Measurements from ENCODE around the gene RSRC1.

The RSRC1 gene

GRCh38 chr3:158148218-158148617 lies 38.3 kb downstream of the RSRC1 start:
- Histone ChIP-seq H3K27ac (ENCODE audit: low read depth, low read length) (no peak overlapping the region), H3K4me1 (ENCODE audit: control insufficient read depth, low read length) (no peaks in the 10 kb centered on the region), H3K9me2 (replicated peaks; ENCODE audit: control insufficient read depth, low read length) (no peaks in the 10 kb centered on the region), H3F3A (ENCODE audit: control insufficient read depth, insufficient read depth) (no peaks in the 10 kb centered on the region), H4K20me1 (ENCODE audit: control insufficient read depth, insufficient read depth, low read depth, low read length) (no peaks in the 10 kb centered on the region), H3K36me3 (ENCODE audit: control insufficient read depth, low read length) (peaks cover 9% of the 10 kb centered on the region), H3K27me3 (ENCODE audit: control insufficient read depth, low read length) (no peaks in the 10 kb centered on the region), H3K4me3 (ENCODE audit: low read length) (no peak overlapping the region), H3K4me2 (ENCODE audit: low read length) (no peak overlapping the region), H3K9me3 (ENCODE audit: control insufficient read depth, insufficient read depth, low read length) (no peaks in the 10 kb centered on the region), H3K79me2 (ENCODE audit: control insufficient read depth, low read length) (peaks cover 2% of the 10 kb centered on the region)
- TF ChIP-seq EZH2phosphoT487 (IDR thresholded peaks at IDR 0.05; ENCODE audit: borderline replicate concordance, low read length), result no peak
- no peak for TF ChIP-seq CTCF (IDR thresholded peaks at IDR 0.05; ENCODE audit: low read depth, low read length, poor library complexity, severe bottlenecking)

- Histone ChIP-seq H3K79me2 (ENCODE audit: control insufficient read depth, low read length) (peaks cover 8% of the 10 kb centered on the region), H3K27me3 (ENCODE audit: control insufficient read depth, low read length) (no peaks in the 10 kb centered on the region), H3K4me2 (ENCODE audit: low read length) (no peak overlapping the region), H3K4me3 (ENCODE audit: low read length) (no peak overlapping the region), H3K9me3 (ENCODE audit: control insufficient read depth, insufficient read depth, low read length) (no peaks in the 10 kb centered on the region), H3K36me3 (ENCODE audit: control insufficient read depth, low read length) (peaks cover 12% of the 10 kb centered on the region), H3K9me2 (replicated peaks; ENCODE audit: control insufficient read depth, low read length) (no peaks in the 10 kb centered on the region), H3F3A (ENCODE audit: control insufficient read depth, insufficient read depth) (no peaks in the 10 kb centered on the region), H3K4me1 (ENCODE audit: control insufficient read depth, low read length) (no peaks in the 10 kb centered on the region), H4K20me1 (ENCODE audit: control insufficient read depth, insufficient read depth, low read depth, low read length) (no peaks in the 10 kb centered on the region), H3K27ac (ENCODE audit: low read depth, low read length) (no peak overlapping the region)
- no peak for TF ChIP-seq EZH2phosphoT487 (IDR thresholded peaks at IDR 0.05; ENCODE audit: borderline replicate concordance, low read length)
- no peak for TF ChIP-seq CTCF (IDR thresholded peaks at IDR 0.05; ENCODE audit: low read depth, low read length, poor library complexity, severe bottlenecking)
These were observed 42.3 kb downstream of the RSRC1 start for GRCh38 chr3:158152186-158152585.

GRCh38 chr3:158158969-158159368 lies 49.1 kb downstream of the RSRC1 start:
- no peak for TF ChIP-seq CTCF (IDR thresholded peaks at IDR 0.05; ENCODE audit: low read depth, low read length, poor library complexity, severe bottlenecking)
- no peak for TF ChIP-seq EZH2phosphoT487 (IDR thresholded peaks at IDR 0.05; ENCODE audit: borderline replicate concordance, low read length)
- H3K27me3 ChIP-seq (ENCODE audit: control insufficient read depth, low read length), result no peaks in the 10 kb centered on the region
- no peaks in the 10 kb centered on the region for H3K9me2 ChIP-seq (replicated peaks; ENCODE audit: control insufficient read depth, low read length)
- no peaks in the 10 kb centered on the region for H4K20me1 ChIP-seq (ENCODE audit: control insufficient read depth, insufficient read depth, low read depth, low read length)
- peaks cover 8% of the 10 kb centered on the region for H3K36me3 ChIP-seq (ENCODE audit: control insufficient read depth, low read length)
- peaks cover 26% of the 10 kb centered on the region for H3K79me2 ChIP-seq (ENCODE audit: control insufficient read depth, low read length)
- no peak overlapping the region for H3K4me2 ChIP-seq (ENCODE audit: low read length)
- H3K4me3 ChIP-seq (ENCODE audit: low read length), result no peak overlapping the region
- no peaks in the 10 kb centered on the region for H3F3A ChIP-seq (ENCODE audit: control insufficient read depth, insufficient read depth)
- no peak overlapping the region for H3K27ac ChIP-seq (ENCODE audit: low read depth, low read length)
- no peaks in the 10 kb centered on the region for H3K9me3 ChIP-seq (ENCODE audit: control insufficient read depth, insufficient read depth, low read length)
- H3K4me1 ChIP-seq (ENCODE audit: control insufficient read depth, low read length), result no peaks in the 10 kb centered on the region

GRCh38 chr3:158159714-158160113 lies 49.8 kb downstream of the RSRC1 start:
- H3K4me2 ChIP-seq (ENCODE audit: low read length), result no peak overlapping the region
- H3K27ac ChIP-seq (ENCODE audit: low read depth, low read length), result no peak overlapping the region
- H3K4me1 ChIP-seq (ENCODE audit: control insufficient read depth, low read length), result no peaks in the 10 kb centered on the region
- no peak overlapping the region for H3K4me3 ChIP-seq (ENCODE audit: low read length)
- H3K9me3 ChIP-seq (ENCODE audit: control insufficient read depth, insufficient read depth, low read length), result no peaks in the 10 kb centered on the region
- TF ChIP-seq CTCF (IDR thresholded peaks at IDR 0.05; ENCODE audit: low read depth, low read length, poor library complexity, severe bottlenecking), result no peak
- TF ChIP-seq EZH2phosphoT487 (IDR thresholded peaks at IDR 0.05; ENCODE audit: borderline replicate concordance, low read length), result no peak
- peaks cover 26% of the 10 kb centered on the region for H3K79me2 ChIP-seq (ENCODE audit: control insufficient read depth, low read length)
- H4K20me1 ChIP-seq (ENCODE audit: control insufficient read depth, insufficient read depth, low read depth, low read length), result no peaks in the 10 kb centered on the region
- H3K36me3 ChIP-seq (ENCODE audit: control insufficient read depth, low read length), result peaks cover 6% of the 10 kb centered on the region; the same call in 1 of the 2 replicates
- H3K27me3 ChIP-seq (ENCODE audit: control insufficient read depth, low read length), result no peaks in the 10 kb centered on the region
- H3F3A ChIP-seq (ENCODE audit: control insufficient read depth, insufficient read depth), result no peaks in the 10 kb centered on the region
- no peaks in the 10 kb centered on the region for H3K9me2 ChIP-seq (replicated peaks; ENCODE audit: control insufficient read depth, low read length)

Measured in DOHH2 (cell line).